Stimulated activated naive CD4-positive, alpha-beta T cell (primary cell): ENCODE measurements around the gene PDSS1.

Experiments used
- DNase-seq, 6 experiments: peaks; one replicate each; lab custom pipeline; 2025; lab: John Stamatoyannopoulos, UW

PDSS1 gene

DNA sequence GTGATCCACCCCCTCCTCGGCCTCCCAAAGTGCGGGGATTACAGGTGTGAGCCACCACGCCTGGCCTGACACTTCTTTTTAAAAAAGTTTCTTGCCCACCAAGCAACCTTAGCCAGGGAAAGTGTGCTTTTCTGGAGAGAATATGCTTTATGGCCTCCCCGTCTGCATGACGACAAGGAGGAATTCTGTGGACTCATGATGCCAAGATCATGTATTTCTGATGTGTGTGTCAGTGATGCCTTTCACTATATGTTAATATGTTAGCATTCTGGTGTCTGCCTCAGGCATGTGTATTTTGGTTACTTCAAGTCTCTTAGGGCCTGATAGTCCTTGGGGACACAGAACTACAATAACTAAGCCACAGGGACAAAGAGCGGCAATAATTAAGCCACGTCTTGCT lies 2.1 kb downstream of the PDSS1 start:
- DNase-seq: no peak

DNA sequence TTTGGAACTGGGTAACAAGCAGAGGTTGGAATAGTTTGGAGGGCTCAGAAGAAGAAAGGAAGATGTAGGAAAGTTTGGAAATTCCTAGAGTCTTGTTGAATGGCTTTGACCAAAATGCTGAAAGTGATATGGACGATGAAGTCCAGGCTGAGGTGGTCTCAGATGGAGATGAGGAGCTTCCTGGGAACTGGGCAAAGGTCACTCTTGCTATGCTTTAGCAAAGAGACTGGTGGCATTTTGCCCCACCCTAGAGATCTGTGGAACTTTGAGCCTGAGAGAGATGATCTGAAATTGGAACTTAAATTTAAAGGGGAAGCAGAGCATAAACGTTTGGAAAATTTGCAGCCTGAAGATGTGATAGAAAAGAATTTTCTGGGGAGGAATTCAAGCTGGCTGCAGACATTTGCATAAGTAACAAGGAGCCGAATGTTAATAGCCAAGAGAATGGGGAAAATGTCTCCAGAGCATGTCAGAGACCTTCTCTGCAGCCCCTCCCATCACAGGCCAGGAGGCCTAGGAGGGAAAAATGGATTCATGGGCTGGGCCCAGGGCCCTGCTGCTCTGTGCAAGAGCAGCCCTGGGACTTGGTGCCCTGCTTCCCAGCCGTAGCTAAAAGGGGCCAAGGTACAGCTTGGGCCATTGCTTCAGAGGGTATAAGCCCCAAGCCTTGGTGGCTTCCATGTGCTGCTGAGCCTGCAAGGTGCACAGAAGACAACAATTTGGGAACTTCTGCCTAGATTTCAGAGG lies 3.6 kb downstream of the PDSS1 start:
- DNase-seq: no peak

DNA sequence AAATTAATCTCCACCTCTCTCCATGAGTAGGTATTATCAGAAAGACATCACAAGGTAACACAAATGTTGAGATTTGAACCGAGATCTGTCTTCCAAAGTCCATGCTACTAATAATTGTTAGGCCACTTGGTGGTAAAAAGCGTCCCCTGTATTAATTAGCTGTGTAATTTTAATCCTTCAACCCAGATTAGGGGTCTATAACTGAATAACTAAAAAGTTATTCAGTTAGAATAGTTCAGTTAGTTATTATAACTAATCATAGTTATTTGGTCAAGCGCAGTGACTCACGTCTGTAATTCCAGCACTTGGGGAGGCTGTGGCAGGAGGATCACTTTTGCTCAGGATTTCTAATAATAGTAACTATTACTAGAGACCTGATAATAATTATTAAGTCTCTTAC lies 5.6 kb downstream of the PDSS1 start:
- DNase-seq: no peak

DNA sequence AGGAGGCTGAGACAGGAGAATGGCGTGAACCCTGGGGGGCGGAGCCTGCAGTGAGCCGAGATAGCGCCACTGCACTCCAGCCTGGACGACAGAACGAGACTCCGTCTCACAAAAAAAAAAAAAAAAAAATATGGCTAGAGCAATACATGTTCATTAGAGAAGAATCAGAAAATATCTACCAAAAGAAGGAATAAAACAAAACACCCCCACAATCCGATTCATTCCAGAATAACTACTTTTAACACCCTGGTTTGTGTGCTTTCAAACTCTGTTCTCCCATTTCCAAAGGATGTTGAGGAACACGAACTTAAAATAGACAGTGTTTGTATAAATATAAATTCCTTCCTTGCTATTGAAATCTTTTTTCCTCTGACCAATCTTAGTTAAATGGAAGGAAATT lies 6.5 kb downstream of the PDSS1 start:
- DNase-seq: no peak

DNA sequence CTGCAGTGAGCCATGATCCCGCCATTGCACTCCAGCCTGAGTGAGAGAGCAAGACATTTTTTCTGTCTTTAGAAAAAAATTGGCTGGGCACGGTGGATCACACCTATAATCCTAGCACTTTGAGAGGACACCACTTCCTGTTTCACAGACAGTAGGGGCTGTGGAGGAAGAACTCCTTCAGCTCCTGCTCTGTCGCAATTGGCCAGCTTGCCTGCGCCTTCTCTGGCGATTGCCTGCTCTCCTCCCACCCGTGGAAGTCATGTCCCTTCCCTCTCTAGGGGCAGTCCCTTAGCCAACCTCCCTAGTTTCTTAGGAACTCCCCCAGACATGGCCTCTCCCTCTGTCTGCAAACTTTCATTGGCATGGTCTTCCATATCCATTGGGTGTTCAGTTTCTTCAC lies 8.7 kb downstream of the PDSS1 start:
- no peak for DNase-seq

DNA sequence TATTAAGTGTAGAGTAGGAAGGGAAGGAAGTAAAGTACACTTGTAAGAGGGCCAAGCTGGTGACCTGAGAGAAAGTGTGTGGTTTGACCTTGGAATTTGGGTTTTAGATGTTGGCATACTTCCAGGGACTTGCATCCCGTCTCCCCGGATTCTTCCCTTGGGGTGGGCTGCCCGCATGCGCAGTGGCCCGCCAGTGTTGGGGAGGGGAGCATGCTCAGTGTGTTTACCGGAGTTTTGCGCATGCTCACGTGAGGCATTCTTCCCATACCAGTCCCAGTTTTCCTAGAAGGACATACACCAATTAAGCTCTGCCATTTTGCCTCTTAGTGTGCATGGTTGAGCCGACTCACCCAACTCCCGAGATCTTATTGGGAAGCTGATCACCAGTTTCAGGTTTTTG lies 9.4 kb downstream of the PDSS1 start:
- DNase-seq: no peak

DNA sequence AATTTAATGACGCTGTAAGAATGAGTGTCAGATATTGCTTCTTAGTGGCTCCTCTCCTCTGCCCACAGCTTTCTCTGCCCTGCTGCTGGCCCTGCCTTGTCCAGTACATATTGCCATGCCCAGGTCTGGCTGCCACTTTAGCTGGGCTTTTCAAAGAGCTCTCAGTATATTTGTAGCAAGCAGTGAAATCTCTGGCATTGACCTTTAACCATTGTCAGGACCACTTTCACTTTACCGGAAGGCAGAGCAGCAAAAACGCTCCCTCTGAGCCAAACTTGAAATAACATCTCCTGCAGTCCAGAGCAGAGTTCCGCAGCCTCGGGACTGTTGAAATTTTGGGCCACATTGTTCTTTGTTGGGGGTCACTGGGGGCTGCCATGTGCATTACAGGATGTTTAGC lies 13.8 kb downstream of the PDSS1 start:
- DNase-seq: no peak

DNA sequence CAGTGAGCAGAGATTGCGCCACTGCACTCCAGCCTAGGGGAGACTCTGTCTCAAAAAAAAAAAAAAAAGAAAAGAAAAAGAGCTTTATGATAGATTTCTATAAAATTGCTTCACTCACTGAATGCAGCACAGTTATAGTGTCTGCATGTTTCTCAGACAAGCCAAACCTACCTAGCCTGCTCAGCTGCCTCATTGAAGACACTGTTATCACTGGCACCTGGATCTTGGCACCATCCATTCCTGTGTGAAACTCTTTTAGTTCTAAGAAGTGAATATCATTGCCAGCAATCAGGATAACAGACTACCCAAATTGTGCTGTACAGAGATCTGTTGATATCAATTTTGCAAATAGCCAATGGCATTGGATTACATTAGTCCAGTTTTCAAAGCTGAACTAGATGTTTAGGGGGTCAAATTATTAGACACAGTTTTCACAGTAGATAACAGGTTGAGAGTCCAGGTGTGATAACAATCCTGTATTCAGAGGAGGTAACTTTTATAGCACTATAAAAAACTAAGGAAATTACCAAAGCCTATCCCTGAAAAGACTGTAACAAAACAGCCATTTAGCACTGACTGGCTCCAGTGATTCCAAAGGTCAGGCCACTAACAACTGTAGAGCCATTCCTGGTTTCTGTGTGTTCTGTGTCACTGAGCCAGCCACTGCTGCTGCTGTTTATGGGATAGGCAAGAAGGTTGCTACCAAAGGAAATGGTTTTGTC lies 17.1 kb downstream of the PDSS1 start:
- DNase-seq: no peak

DNA sequence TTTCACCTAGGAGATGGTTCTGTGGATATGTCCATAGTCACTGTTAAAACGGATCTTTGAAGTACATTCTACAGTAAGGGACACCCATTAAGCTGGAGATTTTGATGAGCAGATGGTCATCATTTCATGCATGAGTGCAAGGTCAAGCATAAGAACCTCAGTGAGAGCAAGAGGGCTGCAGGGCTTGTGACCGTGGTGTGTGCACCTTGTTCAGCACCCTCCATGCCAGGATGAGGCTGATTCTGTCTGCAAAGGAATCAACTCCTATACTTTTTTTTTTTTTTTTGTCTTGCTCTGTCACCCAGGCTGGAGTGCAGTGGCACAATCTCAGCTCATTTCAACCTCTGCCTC lies 17.6 kb downstream of the PDSS1 start:
- no peak for DNase-seq

DNA sequence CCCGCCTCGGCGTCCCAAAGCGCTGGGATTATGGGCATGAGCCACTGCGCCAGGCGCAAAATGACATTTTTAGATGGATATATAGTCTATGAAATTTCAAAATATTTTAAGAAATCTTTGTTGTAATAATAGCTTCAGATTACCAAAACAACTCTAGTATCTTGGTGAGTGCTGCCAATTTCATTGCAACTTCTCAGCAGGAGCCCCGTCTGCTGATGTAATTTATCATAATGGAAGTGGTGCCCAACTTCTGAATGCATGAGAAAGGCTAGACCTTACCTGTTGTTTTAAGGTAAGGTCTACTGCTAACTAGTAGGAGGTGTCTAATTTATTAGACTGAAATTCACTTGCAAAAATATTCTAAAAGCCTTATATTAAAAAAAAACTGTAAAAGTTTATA lies 20.0 kb downstream of the PDSS1 start:
- no peak for DNase-seq

DNA sequence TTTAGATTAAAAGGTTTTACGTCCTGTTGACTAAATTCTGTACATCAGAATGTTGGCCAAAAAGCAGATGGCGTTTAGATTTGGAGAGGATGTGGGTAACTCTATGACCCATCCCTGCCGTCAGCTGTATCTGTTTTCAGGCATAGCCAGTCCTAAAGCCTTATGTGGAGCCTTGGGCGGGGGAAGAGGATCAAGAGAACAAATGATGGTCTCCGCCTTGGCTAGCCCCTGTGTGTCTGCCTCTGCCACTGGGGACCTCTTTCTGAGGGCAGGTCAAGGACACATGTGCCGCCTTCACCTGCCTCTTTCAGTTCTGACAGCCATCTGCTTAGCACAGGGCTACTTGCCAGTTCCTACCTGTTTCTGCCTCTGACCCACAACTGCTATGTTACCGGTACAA lies 24.1 kb downstream of the PDSS1 start:
- no peak for DNase-seq

DNA sequence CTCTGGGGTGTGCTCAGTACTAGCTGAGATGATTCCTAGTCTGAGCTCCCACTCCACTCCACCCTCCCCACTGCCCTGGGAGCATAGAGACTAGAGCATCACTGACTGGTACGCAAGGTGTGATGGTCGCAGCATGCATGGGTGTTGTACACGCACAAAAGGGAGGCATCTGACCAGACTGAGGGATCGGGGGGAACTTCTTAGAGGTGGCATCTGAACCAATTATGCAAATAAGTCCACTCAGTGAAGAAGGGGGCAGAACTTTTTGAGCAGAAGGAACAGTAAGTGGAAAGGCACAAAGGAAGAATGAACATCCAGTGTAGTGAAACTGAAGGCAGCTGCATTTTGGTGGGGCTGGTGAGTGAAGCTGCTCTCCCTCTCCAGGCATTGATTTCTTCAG lies 25.5 kb downstream of the PDSS1 start:
- DNase-seq: no peak

DNA sequence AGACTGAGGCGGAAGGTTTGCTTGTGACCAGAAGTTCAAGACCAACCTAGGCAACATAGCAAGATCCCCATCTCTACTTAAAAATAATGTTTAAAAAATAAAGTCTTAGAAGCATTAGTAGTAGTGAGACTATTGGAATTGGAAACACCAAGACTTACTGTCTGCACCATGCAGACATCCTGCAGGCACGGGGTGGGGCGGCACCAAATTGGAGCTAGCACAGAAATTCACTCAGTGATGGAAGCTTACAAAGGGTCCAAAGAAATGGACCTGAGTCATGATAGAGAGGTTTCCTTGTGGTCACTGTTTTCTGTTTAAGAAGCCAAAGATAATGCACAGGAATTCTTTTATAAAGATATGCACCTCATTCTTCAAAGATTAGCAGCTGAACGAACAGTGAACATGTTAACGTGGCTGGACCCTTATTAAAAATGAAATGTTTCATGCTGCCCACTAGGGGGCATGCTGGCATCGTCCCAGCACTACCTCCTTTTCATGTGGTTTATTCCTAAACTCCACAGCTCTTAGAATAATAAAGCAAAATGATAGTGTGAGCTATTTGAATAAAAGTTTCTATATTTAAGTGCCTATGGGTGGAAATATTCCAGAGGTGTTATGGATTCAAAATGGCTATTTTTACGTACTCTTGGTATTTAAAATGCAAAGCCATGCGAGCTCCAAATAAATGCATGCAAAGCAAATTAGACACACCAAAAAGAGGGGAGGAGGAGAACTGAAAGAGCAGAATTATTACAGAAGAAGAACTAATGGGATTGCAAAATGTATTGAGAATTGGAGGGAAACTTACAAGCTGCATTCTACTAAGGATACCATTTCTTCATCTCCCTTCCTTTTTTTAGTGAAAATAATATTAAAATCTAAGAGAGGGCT lies 28.6 kb downstream of the PDSS1 start:
- DNase-seq: peak in 5 of 6 experiments; percentile 8 to 55 (median 34)

DNA sequence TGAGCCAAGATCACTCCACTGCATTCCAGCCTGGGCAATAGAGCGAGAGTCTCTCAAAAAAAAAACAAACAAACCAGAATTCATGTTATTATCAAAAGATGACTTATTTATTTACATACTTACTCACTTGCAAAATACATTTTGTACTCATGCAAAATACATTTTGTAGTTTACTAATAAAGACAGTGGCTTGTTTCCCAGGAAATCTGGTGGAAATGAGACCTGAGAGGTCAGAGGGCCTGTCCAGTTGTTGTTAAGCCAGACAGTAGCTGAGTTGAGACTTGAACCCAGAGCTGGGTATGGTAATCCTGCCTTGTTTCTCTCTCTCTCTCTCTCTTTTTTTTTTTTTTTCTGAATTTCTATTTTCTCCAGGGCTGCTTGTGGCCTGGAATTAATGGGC lies 29.5 kb downstream of the PDSS1 start:
- no peak for DNase-seq

DNA sequence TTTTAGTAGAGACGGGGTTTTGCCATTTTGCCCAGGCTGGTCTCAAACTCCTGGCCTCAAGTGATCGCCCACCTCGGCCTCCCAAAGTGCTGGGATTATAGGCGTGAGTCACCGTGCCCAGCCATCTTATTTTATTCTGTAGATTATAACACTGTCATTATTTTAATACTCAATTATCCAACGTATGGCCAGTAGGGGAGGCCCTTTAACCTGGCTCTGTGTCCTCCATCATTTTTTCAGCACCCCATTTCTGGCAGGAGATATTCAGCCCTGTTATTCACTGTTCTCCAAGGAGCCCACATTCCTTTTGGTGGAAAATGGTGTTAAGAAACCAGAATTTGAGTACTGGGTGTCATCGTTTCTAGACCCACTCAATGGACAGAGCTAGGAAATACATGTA lies 31.5 kb downstream of the PDSS1 start:
- no peak for DNase-seq

DNA sequence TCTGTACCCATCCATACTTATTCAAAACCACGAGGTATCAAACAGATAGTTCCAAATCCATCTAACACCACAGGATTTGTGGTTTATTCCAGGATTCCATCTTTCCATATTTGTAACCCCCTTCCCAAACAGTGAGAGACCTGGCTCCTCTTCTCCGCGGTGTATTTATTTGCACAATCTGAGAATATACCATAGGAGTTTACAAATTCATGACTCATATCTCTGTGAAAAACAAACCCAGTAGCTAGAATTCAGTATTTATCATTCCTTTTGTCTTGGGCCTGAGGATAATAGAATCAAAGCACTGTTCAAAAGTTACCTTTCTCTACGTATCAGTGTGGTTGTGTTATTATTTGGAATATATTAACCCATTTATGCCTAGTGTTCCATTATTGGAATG lies 31.9 kb downstream of the PDSS1 start:
- DNase-seq: no peak

DNA sequence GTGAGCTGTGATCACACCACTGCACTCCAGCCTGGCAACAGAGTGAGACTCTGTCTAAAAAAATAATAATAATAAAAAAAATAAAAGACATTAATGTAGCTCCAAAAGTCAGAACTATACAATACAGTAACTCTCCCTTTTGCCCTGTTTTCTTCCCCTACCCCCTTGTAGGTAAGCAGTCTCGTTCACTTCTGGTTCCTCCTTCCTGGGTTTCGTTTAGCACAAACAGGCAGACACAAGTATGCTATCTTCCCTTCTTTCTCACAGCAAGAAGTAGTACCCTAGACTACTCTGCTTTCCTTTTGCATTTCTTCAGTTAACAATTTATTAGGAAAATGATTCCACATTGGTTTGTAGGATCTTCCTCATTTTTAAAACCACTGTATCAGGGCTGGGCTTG lies 33.1 kb downstream of the PDSS1 start:
- DNase-seq: no peak

DNA sequence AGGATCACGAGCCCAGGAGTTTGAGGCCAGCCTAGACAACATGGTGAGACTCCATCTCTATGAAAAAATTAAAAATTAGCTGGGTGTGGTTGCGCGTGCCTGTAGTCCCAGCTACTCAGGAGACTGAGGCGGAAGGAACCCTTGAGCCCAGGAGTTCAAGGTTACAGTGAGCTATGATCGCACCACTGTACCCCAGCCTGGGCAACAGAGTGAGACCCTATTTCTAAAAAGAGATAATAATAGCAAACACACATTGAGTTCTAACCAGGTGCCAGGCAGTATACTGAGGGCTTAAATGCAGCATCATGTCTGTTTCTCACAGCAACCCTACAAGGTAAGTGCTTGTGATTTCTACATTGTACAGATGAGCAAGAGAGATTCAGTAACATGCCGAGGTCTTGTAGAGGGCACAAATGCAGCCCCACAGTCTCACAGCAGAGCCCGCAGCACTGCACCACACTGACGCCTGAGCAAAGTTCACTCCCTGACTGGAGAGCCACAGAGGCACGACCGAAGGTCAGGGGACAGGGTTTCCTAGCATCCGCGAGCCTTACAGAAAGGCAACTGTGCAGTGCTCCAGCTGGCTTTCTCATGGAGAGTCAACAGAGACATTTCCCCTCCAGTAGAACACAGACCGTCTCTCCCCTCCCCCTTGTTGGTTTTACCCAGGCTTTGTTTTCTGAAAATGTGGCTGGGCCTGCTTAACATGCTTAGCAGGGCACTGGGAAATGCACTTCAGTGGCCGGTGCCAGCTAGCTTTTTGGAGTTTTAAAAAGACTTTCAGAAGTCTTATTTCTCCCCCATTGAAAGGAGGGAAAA lies 36.5 kb downstream of the PDSS1 start:
- no peak for DNase-seq

DNA sequence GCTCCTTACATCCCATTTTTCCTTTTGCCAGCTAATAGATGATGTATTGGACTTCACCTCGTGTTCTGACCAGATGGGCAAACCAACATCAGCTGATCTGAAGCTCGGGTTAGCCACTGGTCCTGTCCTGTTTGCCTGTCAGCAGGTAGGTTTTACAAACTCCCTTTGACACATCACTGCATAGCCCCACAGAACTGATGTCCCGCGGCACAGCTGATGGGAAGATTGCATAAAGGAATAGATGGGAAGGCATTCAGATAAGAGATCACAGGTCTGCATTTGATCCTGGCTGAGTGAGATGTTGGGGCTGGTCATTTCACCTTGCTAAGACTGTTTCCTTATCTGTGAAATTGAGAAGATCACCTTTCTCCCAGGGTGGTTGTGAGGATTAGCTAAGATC lies 37.9 kb downstream of the PDSS1 start:
- DNase-seq: no peak

DNA sequence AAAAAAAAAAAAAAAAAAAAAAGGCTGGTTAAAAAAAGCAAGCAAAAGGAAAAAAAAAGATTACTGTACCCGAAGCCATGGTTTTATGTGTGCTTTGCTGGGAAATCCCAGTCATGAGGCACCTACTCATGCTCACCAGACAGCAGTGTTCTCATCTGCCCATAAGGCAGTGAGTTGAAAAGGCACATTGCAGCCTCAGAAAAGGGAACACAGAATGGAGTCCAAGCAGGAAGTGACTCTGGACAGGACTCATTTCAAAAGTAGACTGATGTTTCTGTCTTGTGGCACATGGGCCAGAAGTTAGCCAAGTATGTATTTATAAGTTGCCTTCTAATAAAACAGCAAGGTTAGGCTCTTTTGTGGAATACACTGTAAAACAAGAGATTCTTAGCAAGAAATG lies 40.2 kb downstream of the PDSS1 start:
- no peak for DNase-seq

DNA sequence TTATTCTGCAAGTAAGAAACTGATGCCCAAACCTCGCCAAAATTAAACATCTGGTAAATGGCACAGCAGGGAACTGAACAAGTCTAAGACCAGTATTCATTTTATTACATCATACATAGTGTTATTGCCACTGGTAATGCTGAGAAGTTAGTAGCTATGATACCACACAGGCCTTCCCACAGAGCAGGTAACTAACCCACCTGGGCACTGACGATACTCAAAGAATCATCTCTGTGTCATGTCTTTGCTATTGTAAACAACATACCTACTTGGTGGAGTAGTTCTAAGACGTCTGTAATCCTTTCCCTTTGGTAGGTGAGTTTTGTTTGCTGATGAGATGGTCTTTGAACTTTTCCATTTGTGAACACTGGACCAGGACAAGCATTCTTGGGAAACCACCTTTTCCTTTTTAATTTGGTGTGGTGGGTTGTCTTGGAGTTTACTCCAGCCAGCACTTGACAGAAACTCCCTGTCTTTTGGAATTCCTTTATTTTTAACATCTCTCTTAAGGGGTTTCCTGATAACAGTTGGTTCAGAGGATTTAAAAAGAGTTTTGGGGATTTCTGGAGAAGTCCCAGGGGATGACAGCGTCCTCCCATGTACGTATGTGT lies 40.9 kb downstream of the PDSS1 start:
- DNase-seq: no peak
